Endothelial cell of umbilical vein (primary cell): Measurements from ENCODE around the gene AHI1. TPM values are rescaled to one million over a fixed set of nuclear protein-coding genes. Genes with fewer than 3 reads are reported as not detected.

ENCODE experiments used
- BruUV-seq: library from RNA; stranded (reverse); fragments of 400-500 nt; replicated peaks from 2 replicates; lab custom pipeline; 2021; lab: Mats Ljungman, UMichigan
- CTCF ChIA-PET: fragments of 300-600, 350-600 bp; sonication (Branson Sonifier 250); formaldehyde crosslinking; loops from one replicate; lab custom pipeline; 2021; ENCODE audit warnings: antibody characterized with exemption, inconsistent platforms; lab: Charles Lee
- POLR2A ChIA-PET: fragments of 300-600, 350-600 bp; sonication (Branson Sonifier 250); formaldehyde crosslinking; loops from one replicate; lab custom pipeline; 2021; ENCODE audit warnings: antibody characterized with exemption, inconsistent platforms; lab: Charles Lee
- DNase-seq: peaks from one replicate; pipeline ENCODE4 v3.0.0-alpha.2; 2011; ENCODE audit warnings: low read depth, low spot score
- FAIRE-seq: peaks from 2 replicates; lab custom pipeline; 2011; peaks lifted over from hg19 to GRCh38; lab: Jason Lieb, UNC
- H2AFZ ChIP-seq: 2 replicates; pipeline ENCODE4 v1.6.0; 2012; ENCODE audit warnings: low read depth, low read length, control low read depth, inconsistent platforms
- H3K27ac ChIP-seq: 2 replicates; pipeline ENCODE4 v1.5.1; 2011; ENCODE audit warnings: low read depth, mild to moderate bottlenecking, control low read depth, low read length, moderate library complexity; ENCODE audit not compliant: insufficient read depth
- H3K27me3 ChIP-seq, 2 experiments: 2 replicates each; pipeline versions ENCODE4 v1.6.0 to v1.6.1; 2011; ENCODE audit warnings: low read length in 2 of 2, mixed read lengths in 1 of 2; ENCODE audit not compliant: control insufficient read depth in 2 of 2, insufficient read depth in 2 of 2
- H3K36me3 ChIP-seq, 2 experiments: 2 replicates in 1 of 2; 3 replicates in 1 of 2; pipeline ENCODE4 v1.5.1; 2011; ENCODE audit warnings: low read length in 2 of 2, mild to moderate bottlenecking in 1 of 2, moderate library complexity in 1 of 2; ENCODE audit not compliant: control insufficient read depth in 2 of 2, insufficient read depth in 2 of 2; ENCODE audit errors: extremely low read depth in 1 of 2
- H3K4me1 ChIP-seq: 3 replicates; pipeline ENCODE4 v1.5.1; 2011; ENCODE audit warnings: mild to moderate bottlenecking, low read length; ENCODE audit not compliant: control insufficient read depth, insufficient read depth; ENCODE audit errors: extremely low read depth
- H3K4me2 ChIP-seq: 2 replicates; pipeline ENCODE4 v1.6.1; 2011; ENCODE audit warnings: low read length, control low read depth, mixed read lengths; ENCODE audit not compliant: insufficient read depth
- H3K4me3 ChIP-seq, 3 experiments: fragments of 200-600 bp in 1 of 3; sonication (generic), shearing (Covaris generic) in 1 of 3; replicated peaks in 1 of 3; 2 replicates each; pipeline ENCODE4 v1.5.1; 2011 to 2016; ENCODE audit warnings: control low read depth in 3 of 3, low read length in 3 of 3, mild to moderate bottlenecking in 2 of 3, inconsistent platforms in 1 of 3, low read depth in 1 of 3, moderate library complexity in 1 of 3; ENCODE audit not compliant: insufficient read depth in 1 of 3
- H3K79me2 ChIP-seq: 2 replicates; pipeline ENCODE4 v1.6.0; 2012; ENCODE audit warnings: low read length, inconsistent platforms; ENCODE audit not compliant: control insufficient read depth, insufficient read depth
- H3K9ac ChIP-seq: replicated peaks from 2 replicates; pipeline ENCODE3; 2011; ENCODE audit warnings: low read length, control low read depth; ENCODE audit not compliant: insufficient read depth; ENCODE audit errors: extremely low read depth
- H3K9me1 ChIP-seq: replicated peaks from 3 replicates; pipeline ENCODE4 v1.6.0; 2011; ENCODE audit warnings: mild to moderate bottlenecking, low read length; ENCODE audit not compliant: control insufficient read depth, insufficient read depth; ENCODE audit errors: extremely low read depth
- H3K9me3 ChIP-seq: replicated peaks from 2 replicates; pipeline ENCODE4 v1.5.1; 2012; ENCODE audit warnings: low read length, inconsistent platforms; ENCODE audit not compliant: control insufficient read depth, insufficient read depth
- H4K20me1 ChIP-seq: replicated peaks from 2 replicates; pipeline ENCODE3; 2011; ENCODE audit warnings: mild to moderate bottlenecking, low read length; ENCODE audit not compliant: control insufficient read depth, insufficient read depth; ENCODE audit errors: extremely low read depth
- CTCF ChIP-seq, 2 donors: IDR thresholded peaks; 1 replicate in 1 of 2; 2 replicates in 1 of 2; pipeline ENCODE4 v1.5.1; 2011; ENCODE audit warnings: low read length in 2 of 2, mild to moderate bottlenecking in 2 of 2, moderate library complexity in 2 of 2, control low read depth in 1 of 2, inconsistent platforms in 1 of 2, low read depth in 1 of 2; ENCODE audit not compliant: insufficient read depth in 1 of 2; ENCODE audit errors: extremely low read depth in 1 of 2
- FOS ChIP-seq: IDR thresholded peaks from 2 replicates; pipeline ENCODE4 v1.6.1; 2011; ENCODE audit warnings: mild to moderate bottlenecking, low read length, moderate library complexity, borderline replicate concordance; ENCODE audit not compliant: insufficient read depth
- GATA2 ChIP-seq: IDR thresholded peaks from 2 replicates; pipeline ENCODE4 v1.7.0; 2011; ENCODE audit warnings: low read depth, mild to moderate bottlenecking, moderate library complexity, mixed read lengths, low read length; ENCODE audit not compliant: insufficient read length, insufficient read depth
- JUN ChIP-seq: IDR thresholded peaks from 2 replicates; pipeline ENCODE4 v1.6.1; 2011; ENCODE audit warnings: borderline replicate concordance, low read depth; ENCODE audit not compliant: insufficient read length, insufficient read depth
- MAX ChIP-seq: IDR thresholded peaks from 2 replicates; pipeline ENCODE4 v1.6.1; 2011; ENCODE audit not compliant: insufficient read depth, insufficient read length
- POLR2A ChIP-seq: IDR thresholded peaks from 2 replicates; pipeline ENCODE4 v1.6.1; 2012; ENCODE audit warnings: low read depth, mild to moderate bottlenecking, control low read depth, low read length
- dilution Hi-C: fragments of 300-500 bp; cut with MboI; formaldehyde crosslinking; loops from one replicate; pipeline ENCODE4 v1.15.0; 2019; ENCODE audit warnings: low sequenced_read_pairs; ENCODE audit not compliant: extremely low pct_ligation_motif_present
- intact Hi-C: fragments of 100-400 bp; cut with micrococcal nuclease; formaldehyde crosslinking; loops from one replicate; pipeline ENCODE4 v1.10.0; 2022
- polyA plus RNA-seq, 4 experiments: library from polyadenylated mRNA; depleted of rRNA in 3 of 4; stranded (reverse) in 3 of 4; unstranded in 1 of 4; fragments of >200 nt; gene quantifications; 2 replicates each; pipeline versions ENCODE4 v1.2.1 to v1.2.3, GENCODE V29; 2011 to 2012; ENCODE audit warnings: missing spikeins in 1 of 4
- total RNA-seq: library from RNA; stranded (reverse); gene quantifications from 2 replicates; pipeline ENCODE4 v1.2.3, GENCODE V29; 2021

AHI1 gene
- total and polyA plus RNA-seq, 2 donors (not counting 3 experiments of a cell fraction or from before 2014, with no cell fraction given), result 5.1 to 20.7 TPM

- intact Hi-C loops, result no loop called here
- H3K4me1 ChIP-seq, result no peaks in the 10 kb centered on the region
- H3K9me3 ChIP-seq, result no peaks in the 10 kb centered on the region
- dilution Hi-C loops, result no loop called here
- CTCF ChIA-PET, result interaction anchor here (1.2 kb wide), 1 partner anchor 8 kb away, joined by 3 read pairs; no protein-coding TSS in a partner anchor
- H3K9ac ChIP-seq, result no peak overlapping the region
- H3K27me3 ChIP-seq, result no peaks in the 10 kb centered on the region
- H4K20me1 ChIP-seq, result no peaks in the 10 kb centered on the region
- H2AFZ ChIP-seq, result no peak overlapping the region
- no peak for TF ChIP-seq MAX
- no peak for TF ChIP-seq GATA2
- TF ChIP-seq FOS, result no peak
- TF ChIP-seq POLR2A, result no peak
- TF ChIP-seq CTCF (IDR thresholded peaks at IDR 0.05; ENCODE audit: extremely low read depth in 1 of 2, insufficient read depth in 1 of 2, low read depth in 1 of 2, low read length in 2 of 2), result no peak
- no peak for TF ChIP-seq JUN
- H3K27ac ChIP-seq, result no peak overlapping the region
- no TSS peak for BruUV-seq
- H3K4me3 ChIP-seq, result no peak overlapping the region
- POLR2A ChIA-PET, result no interaction called here
- peaks cover 2% of the 10 kb centered on the region for H3K9me1 ChIP-seq
- H3K36me3 ChIP-seq, result no peaks in the 10 kb centered on the region
- DNase-seq (no peak), FAIRE-seq (no peak)
- no peak overlapping the region for H3K4me2 ChIP-seq
- no peaks in the 10 kb centered on the region for H3K79me2 ChIP-seq
These were observed 30.4 kb upstream of the AHI1 start for GRCh38 chr6:135527960-135528249.
